Neural cell (in vitro differentiated cells): ENCODE results near the gene ST8SIA6. TPM values are rescaled to one million over a fixed set of nuclear protein-coding genes. Genes with fewer than 3 reads are reported as not detected.

Experiments
- H2AFZ ChIP-seq: fragments of 200-600, 300-800 bp; sonication (generic), shearing (Covaris generic); 2 replicates; pipeline ENCODE4 v1.6.0; 2014; ENCODE audit warnings: low read depth, mild to moderate bottlenecking, antibody characterized with exemption, low read length, moderate library complexity
- H3F3A ChIP-seq: fragments of 200-600 bp; shearing (Covaris generic); 2 replicates; pipeline ENCODE4 v1.6.1; 2016; ENCODE audit warnings: mild to moderate bottlenecking, moderate library complexity, mixed read lengths, antibody characterized with exemption, low read length; ENCODE audit not compliant: insufficient read depth, poor library complexity, severe bottlenecking
- H3K27ac ChIP-seq: fragments of 200-600, 300-800 bp; sonication (generic), shearing (Covaris generic); 2 replicates; pipeline ENCODE4 v1.5.1; 2014; ENCODE audit warnings: mild to moderate bottlenecking, low read length, moderate library complexity
- H3K27me3 ChIP-seq: fragments of 300-800, 200-600 bp; sonication (generic), shearing (Covaris generic); 2 replicates; pipeline ENCODE4 v1.6.0; 2014; ENCODE audit warnings: mild to moderate bottlenecking, low read depth, low read length, moderate library complexity; ENCODE audit not compliant: insufficient read depth
- H3K36me3 ChIP-seq: fragments of 300-800, 200-600 bp; sonication (generic), shearing (Covaris generic); 2 replicates; pipeline ENCODE4 v1.5.1; 2014; ENCODE audit warnings: mild to moderate bottlenecking, antibody characterized with exemption, low read length, moderate library complexity; ENCODE audit not compliant: insufficient read depth
- H3K4me2 ChIP-seq: fragments of 300-800, 200-600 bp; sonication (generic), shearing (Covaris generic); 2 replicates; pipeline ENCODE4 v1.6.0; 2014; ENCODE audit warnings: mild to moderate bottlenecking, low read length
- H3K4me3 ChIP-seq: fragments of 300-800, 200-600 bp; sonication (generic), shearing (Covaris generic); 2 replicates; pipeline ENCODE4 v1.5.1; 2014; ENCODE audit warnings: mild to moderate bottlenecking, low read length, moderate library complexity
- H3K79me2 ChIP-seq: fragments of 200-600 bp; shearing (Covaris generic); replicated peaks from 2 replicates; pipeline ENCODE4 v1.6.0; 2014; ENCODE audit warnings: mild to moderate bottlenecking, low read length, moderate library complexity; ENCODE audit not compliant: insufficient read depth
- H3K9ac ChIP-seq: fragments of 300-800, 200-600 bp; sonication (generic), shearing (Covaris generic); 2 replicates; pipeline ENCODE4 v1.6.1; 2016; ENCODE audit warnings: mild to moderate bottlenecking, low read length, mixed read lengths
- H3K9me2 ChIP-seq: fragments of 200-600 bp; shearing (Covaris generic); 2 replicates; pipeline ENCODE4 v1.6.1; 2016; ENCODE audit warnings: mild to moderate bottlenecking, low read length, mixed read lengths; ENCODE audit not compliant: insufficient read depth
- H3K9me3 ChIP-seq: fragments of 200-600, 300-800 bp; sonication (generic), shearing (Covaris generic); 2 replicates; pipeline ENCODE4 v1.6.1; 2016; ENCODE audit warnings: mild to moderate bottlenecking, mixed run types, low read length, moderate library complexity, mixed read lengths
- H4K20me1 ChIP-seq: fragments of 200-600 bp; shearing (Covaris generic); 2 replicates; pipeline ENCODE4 v1.6.1; 2016; ENCODE audit warnings: mild to moderate bottlenecking, mixed run types; ENCODE audit not compliant: insufficient read depth
- EP300 ChIP-seq: fragments of 450-650 bp; conservative IDR thresholded peaks from 2 replicates; pipeline ENCODE4 v1.6.1; 2014; ENCODE audit warnings: antibody characterized with exemption, mild to moderate bottlenecking, moderate library complexity; ENCODE audit not compliant: poor library complexity, severe bottlenecking
- EZH2 ChIP-seq: fragments of 200-600, 300-800 bp; shearing (Covaris generic), sonication (generic); IDR thresholded peaks from 2 replicates; pipeline ENCODE4 v1.6.1; 2014; ENCODE audit warnings: antibody characterized with exemption, low read length, borderline replicate concordance, mild to moderate bottlenecking; ENCODE audit not compliant: insufficient read depth, poor library complexity, severe bottlenecking
- MXI1 ChIP-seq: fragments of 450-650 bp; conservative IDR thresholded peaks from 2 replicates; pipeline ENCODE4 v1.6.1; 2014; ENCODE audit warnings: antibody characterized with exemption, mild to moderate bottlenecking; ENCODE audit not compliant: poor library complexity, severe bottlenecking
- POLR2AphosphoS5 ChIP-seq: IDR thresholded peaks from 2 replicates; pipeline ENCODE4 v1.6.1; 2012
- RAD21 ChIP-seq: fragments of 450-650 bp; conservative IDR thresholded peaks from 2 replicates; pipeline ENCODE4 v1.6.1; 2014; ENCODE audit warnings: antibody characterized with exemption, mild to moderate bottlenecking, moderate library complexity
- REST ChIP-seq: IDR thresholded peaks from 2 replicates; pipeline ENCODE4 v1.6.1; 2012; ENCODE audit warnings: borderline replicate concordance
- SMC3 ChIP-seq: fragments of 450-650 bp; conservative IDR thresholded peaks from 2 replicates; pipeline ENCODE4 v1.6.1; 2014; ENCODE audit warnings: antibody characterized with exemption, mild to moderate bottlenecking, moderate library complexity; ENCODE audit not compliant: poor library complexity
- TAF1 ChIP-seq: IDR thresholded peaks from 2 replicates; pipeline ENCODE4 v1.6.1; 2012; ENCODE audit warnings: low read depth
- polyA plus RNA-seq: library from polyadenylated mRNA; depleted of rRNA; stranded (reverse); fragments of >200 nt; gene quantifications from 2 replicates; pipeline ENCODE4 v1.2.3, GENCODE V29; 2014
- TF ChIP-seq, protein P1 (sequence below): fragments of 450-650 bp; IDR thresholded peaks from 2 replicates; pipeline ENCODE4 v1.5.1; 2014; ENCODE audit warnings: antibody characterized with exemption, mild to moderate bottlenecking, moderate library complexity; ENCODE audit not compliant: poor library complexity, severe bottlenecking

ST8SIA6 gene
- polyA plus RNA-seq, 1 donor from 2014 or later: 0.41 TPM

GRCh38 chr10:17351506-17351905, 102.9 kb downstream of the ST8SIA6 start:
- Histone ChIP-seq H3K27ac (no peak overlapping the region), H3K9me3 (no peaks in the 10 kb centered on the region), H4K20me1 (no peaks in the 10 kb centered on the region), H3K9ac (no peak overlapping the region), H3K9me2 (no peaks in the 10 kb centered on the region), H3K27me3 (no peaks in the 10 kb centered on the region), H2AFZ (no peak overlapping the region), H3K4me3 (no peak overlapping the region), H3K36me3 (no peaks in the 10 kb centered on the region), H3K79me2 (no peaks in the 10 kb centered on the region), H3K4me2 (no peak overlapping the region), H3F3A (no peaks in the 10 kb centered on the region)
- TF ChIP-seq REST (no peak), EZH2 (no peak), MXI1 (no peak), SMC3 (no peak), TAF1 (no peak), RAD21 (no peak), EP300 (no peak), POLR2AphosphoS5 (no peak)
- TF ChIP-seq, protein P1, sequence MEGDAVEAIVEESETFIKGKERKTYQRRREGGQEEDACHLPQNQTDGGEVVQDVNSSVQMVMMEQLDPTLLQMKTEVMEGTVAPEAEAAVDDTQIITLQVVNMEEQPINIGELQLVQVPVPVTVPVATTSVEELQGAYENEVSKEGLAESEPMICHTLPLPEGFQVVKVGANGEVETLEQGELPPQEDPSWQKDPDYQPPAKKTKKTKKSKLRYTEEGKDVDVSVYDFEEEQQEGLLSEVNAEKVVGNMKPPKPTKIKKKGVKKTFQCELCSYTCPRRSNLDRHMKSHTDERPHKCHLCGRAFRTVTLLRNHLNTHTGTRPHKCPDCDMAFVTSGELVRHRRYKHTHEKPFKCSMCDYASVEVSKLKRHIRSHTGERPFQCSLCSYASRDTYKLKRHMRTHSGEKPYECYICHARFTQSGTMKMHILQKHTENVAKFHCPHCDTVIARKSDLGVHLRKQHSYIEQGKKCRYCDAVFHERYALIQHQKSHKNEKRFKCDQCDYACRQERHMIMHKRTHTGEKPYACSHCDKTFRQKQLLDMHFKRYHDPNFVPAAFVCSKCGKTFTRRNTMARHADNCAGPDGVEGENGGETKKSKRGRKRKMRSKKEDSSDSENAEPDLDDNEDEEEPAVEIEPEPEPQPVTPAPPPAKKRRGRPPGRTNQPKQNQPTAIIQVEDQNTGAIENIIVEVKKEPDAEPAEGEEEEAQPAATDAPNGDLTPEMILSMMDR: no peak

DNA sequence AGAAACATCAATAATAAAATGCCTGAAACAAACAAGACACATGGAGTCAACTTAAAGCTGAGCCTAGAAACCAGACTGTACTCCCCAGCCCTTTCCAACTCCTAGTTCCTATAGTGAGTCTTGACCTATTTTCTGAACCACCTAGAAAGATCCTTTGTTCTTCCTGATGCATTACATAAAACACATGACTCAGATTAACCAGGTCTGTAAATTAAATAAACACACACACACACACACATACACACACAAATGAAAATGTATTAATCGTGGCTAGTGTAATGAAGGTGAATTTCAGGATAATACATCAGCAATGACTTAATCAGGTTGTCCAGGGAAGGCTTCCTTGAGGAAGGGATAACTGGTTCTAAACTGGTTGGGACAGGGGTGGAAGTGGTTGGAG, 104.7 kb downstream of the ST8SIA6 start:
- no peaks in the 10 kb centered on the region for H3K9me3 ChIP-seq
- no peak overlapping the region for H2AFZ ChIP-seq
- no peaks in the 10 kb centered on the region for H4K20me1 ChIP-seq
- no peaks in the 10 kb centered on the region for H3K9me2 ChIP-seq
- no peak overlapping the region for H3K4me3 ChIP-seq
- no peaks in the 10 kb centered on the region for H3K79me2 ChIP-seq
- no peaks in the 10 kb centered on the region for H3K36me3 ChIP-seq
- TF ChIP-seq RAD21 (no peak), TAF1 (no peak), REST (no peak), EP300 (no peak), MXI1 (no peak), POLR2AphosphoS5 (no peak), EZH2 (no peak), SMC3 (no peak)
- TF ChIP-seq, protein P1: no peak
- no peak overlapping the region for H3K9ac ChIP-seq
- H3K4me2 ChIP-seq: no peak overlapping the region
- no peaks in the 10 kb centered on the region for H3F3A ChIP-seq
- H3K27ac ChIP-seq: no peak overlapping the region
- no peaks in the 10 kb centered on the region for H3K27me3 ChIP-seq
